ENCODE data around the gene KLRC2.
A peak's percentile ranks its signal among the peaks of the same experiment; 100 is the strongest.

KLRC2 gene

GRCh38 chr12:10393291-10393690 lies 42.5 kb downstream of the KLRC2 start (continued):
- TF ChIP-seq BCL6B (tag by site-specific recombination; IDR thresholded peaks at IDR 0.05) (0 out of 2 replicates have a peak, but pooled peaks have one; percentile 48), ZNF76 (tag by site-specific recombination; IDR thresholded peaks at IDR 0.05; ENCODE audit: borderline replicate concordance, low read depth) (no peak), EGR2 (tag by site-specific recombination; IDR thresholded peaks at IDR 0.05; ENCODE audit: low read depth) (no peak), SP7 (tag by site-specific recombination; IDR thresholded peaks at IDR 0.05) (0 out of 2 replicates have a peak, but pooled peaks have one; percentile 55), ZNF354C (tag by site-specific recombination; IDR thresholded peaks at IDR 0.05; ENCODE audit: borderline replicate concordance, low read depth) (no peak), ZNF664 (tag by site-specific recombination; IDR thresholded peaks at IDR 0.05) (no peak), ZNF169 (tag by site-specific recombination; IDR thresholded peaks at IDR 0.05) (no peak), ZNF555 (tag by site-specific recombination; conservative IDR thresholded peaks at IDR 0.05) (no peak), ZSCAN23 (tag by site-specific recombination; IDR thresholded peaks at IDR 0.05) (no peak), SCRT1 (tag by site-specific recombination; IDR thresholded peaks at IDR 0.05; ENCODE audit: borderline replicate concordance) (no peak), ZBTB6 (tag by site-specific recombination; IDR thresholded peaks at IDR 0.05) (no peak), ZEB2 (tag by site-specific recombination; IDR thresholded peaks at IDR 0.05) (0 out of 2 replicates have a peak, but pooled peaks have one; percentile 14), ZSCAN30 (tag by site-specific recombination; IDR thresholded peaks at IDR 0.05) (no peak), ZNF24 (tag by site-specific recombination; IDR thresholded peaks at IDR 0.05) (0 out of 2 replicates have a peak, but pooled peaks have one; percentile 39), ZSCAN18 (tag by site-specific recombination; IDR thresholded peaks at IDR 0.05) (no peak), ZNF398 (tag by site-specific recombination; IDR thresholded peaks at IDR 0.05) (no peak), ZNF768 (tag by site-specific recombination; IDR thresholded peaks at IDR 0.05) (no peak), ZBTB48 (tag by site-specific recombination; IDR thresholded peaks at IDR 0.05) (no peak), ZNF174 (tag by site-specific recombination; IDR thresholded peaks at IDR 0.05) (no peak), ZFP37 (tag by site-specific recombination; IDR thresholded peaks at IDR 0.05) (no peak), ZNF654 (tag by site-specific recombination; IDR thresholded peaks at IDR 0.05; ENCODE audit: low read depth) (no peak), ZNF404 (tag by site-specific recombination; IDR thresholded peaks at IDR 0.05) (no peak), ZNF426 (tag by site-specific recombination; IDR thresholded peaks at IDR 0.05) (no peak), OVOL3 (tag by site-specific recombination; IDR thresholded peaks at IDR 0.05) (no peak), GLIS2 (tag by site-specific recombination; IDR thresholded peaks at IDR 0.05) (no peak), ZNF529 (tag by site-specific recombination; IDR thresholded peaks at IDR 0.05; ENCODE audit: insufficient replicate concordance) (no peak), KLF17 (tag by site-specific recombination; IDR thresholded peaks at IDR 0.05) (no peak), ZNF248 (tag by site-specific recombination; IDR thresholded peaks at IDR 0.05) (no peak), ZNF214 (tag by site-specific recombination; IDR thresholded peaks at IDR 0.05; ENCODE audit: borderline replicate concordance) (no peak), ATF2 (tag by site-specific recombination; IDR thresholded peaks at IDR 0.05; ENCODE audit: low read depth) (peak; percentile 90), ZNF660 (tag by site-specific recombination; IDR thresholded peaks at IDR 0.05) (0 out of 2 replicates have a peak, but pooled peaks have one; percentile 55), ZBTB26 (tag by site-specific recombination; optimal IDR thresholded peaks at IDR 0.05) (no peak)
